Coronary artery (tissue), 2 donors: ENCODE measurements around the gene OPCML.

Source experiments
- DNase-seq: peaks from one replicate; pipeline ENCODE4 v3.0.0-alpha.2; 2017; ENCODE audit warnings: low spot score
- H3K27ac ChIP-seq, 2 donors: fragments of 200-600 bp; sonication (generic); one replicate each; pipeline ENCODE4 v1.5.1; 2016 to 2019
- H3K4me3 ChIP-seq: fragments of 200-600 bp; sonication (generic); 2 replicates; pipeline ENCODE4 v1.5.1; 2016; ENCODE audit warnings: mild to moderate bottlenecking, moderate library complexity
- TF ChIP-seq, protein P1 (sequence below): fragments of 200-600 bp; sonication (generic); IDR thresholded peaks from one replicate; pipeline ENCODE4 v1.5.1; 2019; ENCODE audit warnings: antibody characterized with exemption

OPCML gene

DNA sequence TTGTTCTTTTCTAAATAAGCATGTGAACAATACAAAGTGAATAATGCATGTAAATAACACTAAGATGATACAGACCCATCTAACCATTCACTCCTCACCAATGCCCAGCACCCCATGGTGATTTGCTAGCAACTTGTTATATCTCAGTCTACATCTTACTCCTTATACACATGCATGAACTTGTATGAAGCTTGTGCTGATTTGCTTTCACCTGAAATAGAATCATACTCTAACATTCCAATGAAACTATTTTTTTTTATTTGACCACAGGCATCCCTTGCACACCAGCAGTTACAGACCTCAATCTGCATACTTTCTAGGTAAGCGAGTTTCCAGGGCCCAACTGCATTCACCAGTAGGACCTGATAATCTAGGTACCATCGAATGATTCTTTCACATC is 873.6 kb downstream of the OPCML start:
- no peak for DNase-seq
- TF ChIP-seq, protein P1, sequence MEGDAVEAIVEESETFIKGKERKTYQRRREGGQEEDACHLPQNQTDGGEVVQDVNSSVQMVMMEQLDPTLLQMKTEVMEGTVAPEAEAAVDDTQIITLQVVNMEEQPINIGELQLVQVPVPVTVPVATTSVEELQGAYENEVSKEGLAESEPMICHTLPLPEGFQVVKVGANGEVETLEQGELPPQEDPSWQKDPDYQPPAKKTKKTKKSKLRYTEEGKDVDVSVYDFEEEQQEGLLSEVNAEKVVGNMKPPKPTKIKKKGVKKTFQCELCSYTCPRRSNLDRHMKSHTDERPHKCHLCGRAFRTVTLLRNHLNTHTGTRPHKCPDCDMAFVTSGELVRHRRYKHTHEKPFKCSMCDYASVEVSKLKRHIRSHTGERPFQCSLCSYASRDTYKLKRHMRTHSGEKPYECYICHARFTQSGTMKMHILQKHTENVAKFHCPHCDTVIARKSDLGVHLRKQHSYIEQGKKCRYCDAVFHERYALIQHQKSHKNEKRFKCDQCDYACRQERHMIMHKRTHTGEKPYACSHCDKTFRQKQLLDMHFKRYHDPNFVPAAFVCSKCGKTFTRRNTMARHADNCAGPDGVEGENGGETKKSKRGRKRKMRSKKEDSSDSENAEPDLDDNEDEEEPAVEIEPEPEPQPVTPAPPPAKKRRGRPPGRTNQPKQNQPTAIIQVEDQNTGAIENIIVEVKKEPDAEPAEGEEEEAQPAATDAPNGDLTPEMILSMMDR, result no peak
- Histone ChIP-seq H3K4me3 (no peak overlapping the region), H3K27ac (no peak overlapping the region)

DNA sequence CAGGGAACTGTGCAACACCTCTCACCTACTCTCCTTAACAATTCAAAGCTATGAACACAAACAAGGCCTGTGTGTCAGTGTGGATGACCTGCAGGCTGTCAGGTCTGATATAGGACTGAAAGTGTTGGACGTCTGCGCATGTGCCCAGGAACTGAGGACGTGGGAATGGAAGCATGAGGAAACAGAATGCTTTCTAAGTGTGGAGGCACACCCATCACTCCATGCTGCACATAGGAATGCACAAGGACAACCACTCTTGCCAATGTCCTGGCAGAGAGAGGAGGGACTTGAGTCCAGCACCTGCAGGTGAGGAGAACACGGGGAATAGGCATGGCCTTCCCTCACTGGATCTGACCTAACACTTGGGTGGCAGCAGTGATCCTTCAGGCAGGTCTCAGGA is 874.3 kb downstream of the OPCML start:
- H3K27ac ChIP-seq, result no peak overlapping the region
- TF ChIP-seq, protein P1, result no peak
- no peak for DNase-seq

DNA sequence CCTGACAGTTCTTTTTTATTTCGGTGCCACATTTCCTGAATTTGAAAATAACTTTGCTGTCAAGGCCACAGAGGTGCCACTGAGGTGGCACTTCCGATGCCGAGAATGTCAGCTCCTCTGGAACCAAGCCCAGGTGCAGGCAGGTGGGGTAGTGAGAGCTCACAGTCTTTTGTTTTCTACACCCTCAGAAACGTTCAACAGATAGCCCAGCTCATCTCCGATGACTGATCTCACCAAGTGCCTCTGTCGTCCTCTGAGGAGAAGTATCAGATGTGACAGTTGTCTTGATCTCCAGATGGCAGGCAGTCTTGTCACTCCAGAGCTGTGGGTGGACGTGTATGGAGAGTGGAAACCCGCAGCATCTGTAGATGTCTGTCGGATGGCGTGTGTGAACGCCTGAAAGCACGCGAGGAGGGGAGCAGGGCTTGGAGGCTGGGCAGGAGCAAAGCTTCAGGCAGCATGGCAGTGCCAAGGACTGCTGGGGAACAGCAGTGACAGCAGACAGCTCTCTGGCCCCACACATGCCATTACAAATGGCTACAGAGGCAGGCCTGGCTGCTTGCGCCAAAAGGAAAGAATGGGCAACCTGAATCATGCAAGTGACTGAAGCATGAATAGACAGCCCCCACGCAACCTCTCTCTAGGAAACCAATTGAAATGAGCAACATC is 877.0 kb downstream of the OPCML start:
- no peak for DNase-seq
- TF ChIP-seq, protein P1, result no peak
- Histone ChIP-seq H3K27ac (no peak overlapping the region), H3K4me3 (no peak overlapping the region)

More for the DNA sequence above, 874.3 kb downstream of the OPCML start:
- H3K4me3 ChIP-seq, result no peak overlapping the region

DNA sequence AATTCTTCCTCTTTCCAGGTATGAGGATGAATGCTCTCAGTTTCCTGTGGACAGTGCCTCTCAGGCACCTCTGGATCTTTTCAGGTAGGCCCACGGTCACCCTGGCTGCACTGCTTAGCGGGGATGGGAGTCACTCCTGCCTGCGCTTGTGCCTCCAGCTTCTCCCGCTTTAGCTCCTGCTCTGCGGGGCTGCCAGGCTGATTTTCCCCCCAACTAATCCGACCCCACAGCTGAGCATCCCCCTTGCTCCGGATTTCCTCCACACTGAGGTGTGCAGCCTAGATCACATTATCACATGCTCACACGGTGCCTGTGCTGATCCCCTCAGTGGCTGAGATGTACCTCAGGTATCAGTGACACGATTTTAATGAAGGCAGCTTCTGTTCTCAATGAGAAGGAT is 879.1 kb downstream of the OPCML start:
- DNase-seq, result no peak

DNA sequence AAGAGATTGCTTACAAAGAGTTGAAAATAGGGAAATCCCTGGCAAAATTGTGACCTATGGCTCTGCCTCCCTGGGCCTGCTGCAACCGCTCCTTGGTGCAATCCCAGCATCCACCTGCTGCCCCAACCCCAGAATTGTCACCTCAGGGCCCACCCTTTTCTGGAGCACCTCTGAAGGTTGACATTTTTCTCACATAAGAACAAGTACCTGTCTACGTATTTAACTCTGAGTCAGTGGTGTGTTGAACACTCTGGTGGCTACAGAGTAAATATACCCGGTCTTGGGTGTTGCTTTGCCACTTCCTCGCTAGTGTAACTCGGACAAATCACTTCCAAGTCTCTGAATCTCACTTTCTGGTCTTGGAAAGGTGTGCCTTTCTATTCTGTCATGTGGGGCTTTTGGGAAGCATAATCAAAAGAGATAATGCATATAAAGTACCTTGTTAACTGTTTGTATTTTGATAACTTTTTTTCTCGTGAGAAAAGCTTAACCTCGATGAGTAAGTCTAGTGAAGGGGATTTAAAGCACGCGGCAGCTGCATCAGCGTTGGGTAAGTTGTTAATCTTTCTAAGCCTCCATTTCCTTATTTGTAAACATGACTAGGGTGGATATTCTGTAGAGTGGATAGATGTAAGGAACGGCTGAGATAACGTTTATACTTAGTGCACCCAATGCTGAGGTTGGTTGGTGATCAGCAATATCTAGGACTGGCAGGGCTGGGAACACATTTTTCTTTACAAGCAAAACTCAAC is 881.2 kb downstream of the OPCML start:
- TF ChIP-seq, protein P1, result no peak
- DNase-seq, result no peak
- Histone ChIP-seq H3K27ac (no peak overlapping the region), H3K4me3 (no peak overlapping the region)

More for the DNA sequence above, 879.1 kb downstream of the OPCML start:
- TF ChIP-seq, protein P1, result no peak
- H3K27ac ChIP-seq, result no peak overlapping the region
- H3K4me3 ChIP-seq, result no peak overlapping the region

DNA sequence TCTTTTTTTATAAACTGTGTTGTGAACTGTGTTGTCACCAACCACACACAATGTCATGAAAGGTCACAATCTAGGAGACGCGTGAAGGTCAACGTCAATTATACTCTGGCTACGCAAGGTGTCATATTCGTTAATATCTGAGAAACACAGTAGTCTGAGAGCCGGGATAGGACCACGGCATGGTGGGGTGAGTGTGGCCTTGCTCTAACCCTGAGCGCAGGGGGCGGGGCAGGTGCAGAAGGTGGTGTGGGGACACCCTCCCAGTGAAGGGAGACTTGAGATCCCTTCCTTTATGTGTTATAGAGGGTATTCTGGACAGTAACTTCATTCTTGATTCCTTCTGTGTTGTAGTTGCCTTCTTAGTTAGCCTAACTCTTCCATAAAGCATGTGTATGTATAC is 883.0 kb downstream of the OPCML start:
- no peak overlapping the region for H3K27ac ChIP-seq
- TF ChIP-seq, protein P1, result no peak
- no peak overlapping the region for H3K4me3 ChIP-seq
- DNase-seq, result no peak

DNA sequence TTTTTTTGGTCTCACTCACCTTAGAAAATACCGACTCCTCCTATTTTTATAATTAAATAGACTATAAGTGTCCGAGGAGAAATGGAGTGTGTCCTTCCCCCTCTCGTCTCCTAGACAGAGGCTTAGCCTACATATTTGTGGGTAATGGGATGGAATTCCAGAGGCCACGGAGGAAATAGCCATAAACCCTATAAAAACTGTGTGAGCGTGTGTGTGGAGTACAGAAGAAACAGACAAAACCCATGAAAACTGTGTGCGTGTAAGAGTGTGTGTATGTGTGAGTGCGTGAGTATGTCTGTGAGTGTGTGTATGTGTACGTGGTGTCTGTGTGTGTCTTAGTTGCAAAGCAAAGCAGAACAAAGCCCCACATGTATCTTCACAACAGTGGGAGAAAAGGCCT is 883.5 kb downstream of the OPCML start:
- Histone ChIP-seq H3K27ac (no peak overlapping the region), H3K4me3 (no peak overlapping the region)
- TF ChIP-seq, protein P1, result no peak
- no peak for DNase-seq
